Measurements from ENCODE around the gene RALGPS1. TPM values are rescaled to one million over a fixed set of nuclear protein-coding genes. Genes with fewer than 3 reads are reported as not detected.

Gene RALGPS1
- total RNA-seq, 4 donors from 2014 or later = 27.3 to 42.1 (median 39.1) TPM

DNA sequence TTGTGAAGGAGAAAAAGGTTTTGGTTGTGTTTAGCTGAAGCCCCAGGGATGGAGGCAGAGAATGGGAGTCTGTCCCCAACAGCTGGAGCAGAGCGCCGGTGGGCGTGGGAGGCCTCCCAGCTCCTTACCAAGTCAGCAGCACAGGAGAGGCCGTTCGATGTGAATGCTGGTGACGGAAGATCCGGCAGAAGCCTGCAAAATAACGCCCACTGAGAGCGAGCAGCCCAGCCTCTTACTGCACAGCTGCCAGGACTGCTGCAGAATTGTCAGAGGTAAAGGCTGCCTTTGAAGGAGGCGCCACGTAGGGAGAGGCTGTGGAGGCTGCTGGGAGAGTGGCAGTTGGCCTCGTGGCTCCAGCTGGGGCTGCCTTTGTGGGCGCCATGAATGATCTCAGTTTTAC lies 181.6 kb downstream of the RALGPS1 start:
- Histone ChIP-seq H3K36me3 (peaks cover 0 to 5% of the 10 kb centered on the region in 2 donors), H3K4me3 (replicated peaks in 1 of 3) (no peak overlapping the region), H3K27me3 (no peaks in the 10 kb centered on the region), H3K4me1 (no peaks in the 10 kb centered on the region), H3K27ac (no peak overlapping the region), H3K9me3 (no peaks in the 10 kb centered on the region)
- TF ChIP-seq, protein P1, sequence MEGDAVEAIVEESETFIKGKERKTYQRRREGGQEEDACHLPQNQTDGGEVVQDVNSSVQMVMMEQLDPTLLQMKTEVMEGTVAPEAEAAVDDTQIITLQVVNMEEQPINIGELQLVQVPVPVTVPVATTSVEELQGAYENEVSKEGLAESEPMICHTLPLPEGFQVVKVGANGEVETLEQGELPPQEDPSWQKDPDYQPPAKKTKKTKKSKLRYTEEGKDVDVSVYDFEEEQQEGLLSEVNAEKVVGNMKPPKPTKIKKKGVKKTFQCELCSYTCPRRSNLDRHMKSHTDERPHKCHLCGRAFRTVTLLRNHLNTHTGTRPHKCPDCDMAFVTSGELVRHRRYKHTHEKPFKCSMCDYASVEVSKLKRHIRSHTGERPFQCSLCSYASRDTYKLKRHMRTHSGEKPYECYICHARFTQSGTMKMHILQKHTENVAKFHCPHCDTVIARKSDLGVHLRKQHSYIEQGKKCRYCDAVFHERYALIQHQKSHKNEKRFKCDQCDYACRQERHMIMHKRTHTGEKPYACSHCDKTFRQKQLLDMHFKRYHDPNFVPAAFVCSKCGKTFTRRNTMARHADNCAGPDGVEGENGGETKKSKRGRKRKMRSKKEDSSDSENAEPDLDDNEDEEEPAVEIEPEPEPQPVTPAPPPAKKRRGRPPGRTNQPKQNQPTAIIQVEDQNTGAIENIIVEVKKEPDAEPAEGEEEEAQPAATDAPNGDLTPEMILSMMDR (IDR thresholded peaks at IDR 0.05) = no peak
- TF ChIP-seq POLR2A (IDR thresholded peaks at IDR 0.05) = no peak
- intact Hi-C loops (cut with DNase I) = no loop called here
- DNase-seq = no peak
- 88 to 93% methylated on average over 13 of the region's 13 CpGs for WGBS, 2 donors

DNA sequence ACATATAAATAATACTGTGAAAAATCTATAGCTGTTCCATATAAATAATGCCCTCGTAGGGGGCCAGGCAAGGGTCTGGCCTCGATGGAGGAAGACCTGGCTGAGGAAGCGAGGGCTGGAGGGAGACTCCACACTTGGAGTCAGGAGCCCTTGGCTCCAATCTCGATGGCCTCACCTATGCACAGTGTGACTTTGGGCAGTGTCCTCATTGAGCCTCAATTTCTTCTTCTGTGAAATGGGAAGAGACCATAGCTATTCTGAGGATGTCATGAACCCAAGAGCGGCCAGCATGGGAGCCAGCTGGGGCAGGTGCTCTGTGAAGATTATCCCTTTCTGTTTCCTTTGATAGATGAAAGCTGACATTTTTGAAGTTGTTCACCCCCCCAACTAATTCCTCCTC lies 183.1 kb downstream of the RALGPS1 start:
- Histone ChIP-seq H3K36me3 (no peaks in the 10 kb centered on the region), H3K4me3 (replicated peaks in 1 of 3) (no peak overlapping the region), H3K4me1 (no peaks in the 10 kb centered on the region), H3K27ac (no peak overlapping the region), H3K9me3 (no peaks in the 10 kb centered on the region), H3K27me3 (no peaks in the 10 kb centered on the region)
- WGBS, 2 donors = 92 to 95% methylated on average over 5 of the region's 5 CpGs
- DNase-seq = no peak
- intact Hi-C loops (cut with DNase I) = no loop called here
- TF ChIP-seq POLR2A (IDR thresholded peaks at IDR 0.05) = no peak
- TF ChIP-seq, protein P1 (IDR thresholded peaks at IDR 0.05) = no peak

DNA sequence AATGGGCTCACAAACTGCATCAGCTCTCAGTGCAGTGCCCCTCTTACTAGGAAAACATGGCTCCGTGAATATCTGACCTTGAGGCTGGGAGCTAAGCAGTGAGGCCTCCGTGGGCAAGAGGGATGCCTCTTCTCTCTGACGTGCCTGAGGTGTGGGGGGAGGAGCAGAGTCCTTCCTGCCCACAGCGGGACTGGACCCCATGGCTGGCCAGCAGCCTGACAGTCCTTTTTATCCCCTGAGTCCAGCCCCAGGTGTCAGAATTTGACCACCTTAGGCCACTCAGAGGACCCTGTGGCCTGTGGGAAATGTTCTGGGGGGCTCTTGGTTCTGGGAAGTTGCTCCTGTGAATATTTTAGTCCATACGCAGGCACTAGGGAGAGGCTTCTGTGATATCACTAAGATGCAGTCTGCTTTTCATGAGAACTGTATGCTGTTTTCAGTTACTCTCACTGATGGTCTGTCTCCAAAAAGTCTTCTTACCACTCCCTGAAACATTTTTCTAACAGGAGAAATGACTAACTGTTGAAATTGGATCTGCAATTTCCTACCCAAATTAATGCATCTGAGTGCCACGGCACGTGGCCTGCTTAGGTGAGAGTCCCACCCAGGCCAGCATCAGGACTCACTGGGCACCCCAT lies 184.5 kb downstream of the RALGPS1 start:
- no peaks in the 10 kb centered on the region for H3K9me3 ChIP-seq
- no peaks in the 10 kb centered on the region for H3K4me1 ChIP-seq
- H3K36me3 ChIP-seq = no peaks in the 10 kb centered on the region
- intact Hi-C loops (cut with DNase I) = no loop called here
- no peaks in the 10 kb centered on the region for H3K27me3 ChIP-seq
- no peak overlapping the region for H3K27ac ChIP-seq
- H3K4me3 ChIP-seq (replicated peaks in 1 of 3) = no peak overlapping the region
- 77 to 90% methylated on average over 7 of the region's 7 CpGs for WGBS, 2 donors
- no peak for DNase-seq
- TF ChIP-seq, protein P1 (IDR thresholded peaks at IDR 0.05) = no peak
- TF ChIP-seq POLR2A (IDR thresholded peaks at IDR 0.05) = no peak

DNA sequence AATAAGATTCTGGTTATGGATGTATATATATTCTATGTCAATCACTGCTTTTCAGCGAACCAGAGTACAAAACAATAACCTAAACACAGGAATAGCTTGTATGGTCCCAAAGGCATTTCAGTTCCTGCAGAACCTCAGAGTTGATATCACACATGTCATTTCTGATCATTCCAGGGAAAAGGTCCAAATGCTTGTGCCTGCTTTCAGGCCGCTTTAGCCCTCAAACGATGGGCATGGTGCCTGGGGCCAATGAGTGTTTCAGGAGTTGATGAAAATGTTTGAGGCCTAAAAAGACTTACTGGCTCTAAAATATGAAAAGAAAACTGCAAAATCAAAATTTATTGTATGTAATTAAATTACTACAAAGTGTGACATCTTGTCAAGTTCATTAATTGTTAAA lies 185.1 kb downstream of the RALGPS1 start:
- H3K27ac ChIP-seq = no peak overlapping the region

DNA sequence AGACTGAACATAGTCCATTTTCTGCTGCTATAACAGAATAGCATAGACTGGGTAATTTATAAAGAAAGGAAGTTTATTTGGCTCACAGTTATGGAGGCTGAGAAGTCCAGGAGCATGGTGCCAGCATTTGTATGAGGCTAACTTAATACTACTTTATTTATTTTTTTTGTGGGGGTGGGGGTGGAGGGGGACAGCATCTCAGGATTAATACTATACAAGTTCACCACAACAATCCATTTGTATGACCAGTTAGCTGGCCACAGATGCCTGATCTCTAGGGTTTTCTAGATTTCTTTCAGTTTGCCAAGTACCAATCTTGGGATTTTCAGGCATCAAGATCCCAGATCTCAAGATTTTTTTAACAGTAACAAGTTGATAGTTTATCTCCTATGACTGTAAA lies 187.6 kb downstream of the RALGPS1 start:
- H3K4me1 ChIP-seq = no peaks in the 10 kb centered on the region
- no peak overlapping the region for H3K27ac ChIP-seq

More for the DNA sequence above, 185.1 kb downstream of the RALGPS1 start:
- no peak for DNase-seq
- TF ChIP-seq, protein P1 (IDR thresholded peaks at IDR 0.05) = no peak
- no peak for TF ChIP-seq POLR2A (IDR thresholded peaks at IDR 0.05)
- Histone ChIP-seq H3K4me1 (no peaks in the 10 kb centered on the region), H3K4me3 (replicated peaks in 1 of 3) (no peak overlapping the region), H3K9me3 (no peaks in the 10 kb centered on the region), H3K27me3 (no peaks in the 10 kb centered on the region), H3K36me3 (no peaks in the 10 kb centered on the region)
- intact Hi-C loops (cut with DNase I) = no loop called here
- WGBS, 2 donors = 77 to 81% methylated on average over 3 of the region's 3 CpGs

More for the DNA sequence above, 187.6 kb downstream of the RALGPS1 start:
- no peak overlapping the region for H3K4me3 ChIP-seq (replicated peaks in 1 of 3)
- DNase-seq = no peak
- intact Hi-C loops (cut with DNase I) = no loop called here
- H3K36me3 ChIP-seq = no peaks in the 10 kb centered on the region
- H3K27me3 ChIP-seq = no peaks in the 10 kb centered on the region
- no peaks in the 10 kb centered on the region for H3K9me3 ChIP-seq
- TF ChIP-seq, protein P1 (IDR thresholded peaks at IDR 0.05) = no peak
- no peak for TF ChIP-seq POLR2A (IDR thresholded peaks at IDR 0.05)
